ENCODE measurements around the gene TUBA4B. TPM values are rescaled to one million over a fixed set of nuclear protein-coding genes. Genes with fewer than 3 reads are reported as not detected.

Gene TUBA4B
- total RNA-seq, 2 experiments from 2014 or later, result not detected

DNA sequence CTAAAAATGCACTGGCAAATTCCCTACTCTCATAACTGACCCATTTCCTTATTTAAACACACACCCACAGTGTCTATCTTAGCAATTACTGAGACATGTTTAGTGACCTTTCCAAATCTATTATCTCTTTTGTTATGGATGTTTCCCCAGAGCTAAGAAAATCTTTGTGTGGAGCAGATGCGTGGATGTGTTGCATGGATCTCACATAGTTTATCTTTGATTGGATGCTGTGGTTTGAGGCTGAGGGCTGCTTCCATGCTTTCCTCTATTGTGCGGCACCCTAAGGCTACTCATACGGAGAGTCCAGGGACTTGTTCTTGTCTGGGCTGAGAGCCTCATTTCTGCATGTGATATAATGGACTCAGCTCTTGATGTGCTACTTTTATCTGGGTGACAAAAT is 18.7 kb upstream of the TUBA4B start:
- no TSS peak for BruUV-seq (replicated peaks)
- ChIA-PET CTCF (ENCODE audit: unreplicated experiment) (no interaction called here), POLR2A (interaction anchor here (1.2 to 6.0 kb wide), 2 partner anchors 11 to 14 kb away, joined by 3 to 28 read pairs; partner anchors contain the start of genes GLB1L and STK16)
- no peak overlapping the region for H3K27ac ChIP-seq (ENCODE audit: low read depth, low read length, poor library complexity, severe bottlenecking)
- H3K4me1 ChIP-seq (ENCODE audit: insufficient read depth, low read length, poor library complexity, severe bottlenecking), result peaks cover 8% of the 10 kb centered on the region
- no peak for DNase-seq (ENCODE audit: low spot score)
- H2AFZ ChIP-seq (ENCODE audit: low read length), result no peak overlapping the region
- intact Hi-C loops (cut with micrococcal nuclease; ENCODE audit: unreplicated experiment), result no loop called here
- H3K4me3 ChIP-seq (ENCODE audit: low read depth, low read length, poor library complexity, severe bottlenecking), result no peak overlapping the region
- no peak overlapping the region for H3K4me2 ChIP-seq (ENCODE audit: low read length)
- H3K9me3 ChIP-seq (ENCODE audit: low read length), result no peaks in the 10 kb centered on the region
- peaks cover 78% of the 10 kb centered on the region for H3K36me3 ChIP-seq (ENCODE audit: insufficient read depth, low read length)
- H3K79me2 ChIP-seq (ENCODE audit: insufficient read depth, low read depth, low read length), result peaks cover 19% of the 10 kb centered on the region; the same call in 1 of the 2 replicates
- H3K9me2 ChIP-seq (ENCODE audit: insufficient read depth, low read length), result no peaks in the 10 kb centered on the region
- no peaks in the 10 kb centered on the region for H4K20me1 ChIP-seq (ENCODE audit: insufficient read depth, low read length)
- TF ChIP-seq, protein P1, sequence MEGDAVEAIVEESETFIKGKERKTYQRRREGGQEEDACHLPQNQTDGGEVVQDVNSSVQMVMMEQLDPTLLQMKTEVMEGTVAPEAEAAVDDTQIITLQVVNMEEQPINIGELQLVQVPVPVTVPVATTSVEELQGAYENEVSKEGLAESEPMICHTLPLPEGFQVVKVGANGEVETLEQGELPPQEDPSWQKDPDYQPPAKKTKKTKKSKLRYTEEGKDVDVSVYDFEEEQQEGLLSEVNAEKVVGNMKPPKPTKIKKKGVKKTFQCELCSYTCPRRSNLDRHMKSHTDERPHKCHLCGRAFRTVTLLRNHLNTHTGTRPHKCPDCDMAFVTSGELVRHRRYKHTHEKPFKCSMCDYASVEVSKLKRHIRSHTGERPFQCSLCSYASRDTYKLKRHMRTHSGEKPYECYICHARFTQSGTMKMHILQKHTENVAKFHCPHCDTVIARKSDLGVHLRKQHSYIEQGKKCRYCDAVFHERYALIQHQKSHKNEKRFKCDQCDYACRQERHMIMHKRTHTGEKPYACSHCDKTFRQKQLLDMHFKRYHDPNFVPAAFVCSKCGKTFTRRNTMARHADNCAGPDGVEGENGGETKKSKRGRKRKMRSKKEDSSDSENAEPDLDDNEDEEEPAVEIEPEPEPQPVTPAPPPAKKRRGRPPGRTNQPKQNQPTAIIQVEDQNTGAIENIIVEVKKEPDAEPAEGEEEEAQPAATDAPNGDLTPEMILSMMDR (conservative IDR thresholded peaks at IDR 0.05; ENCODE audit: low read length), result no peak
- TF ChIP-seq EZH2phosphoT487 (IDR thresholded peaks at IDR 0.05; ENCODE audit: borderline replicate concordance, low read depth, low read length), result no peak

DNA sequence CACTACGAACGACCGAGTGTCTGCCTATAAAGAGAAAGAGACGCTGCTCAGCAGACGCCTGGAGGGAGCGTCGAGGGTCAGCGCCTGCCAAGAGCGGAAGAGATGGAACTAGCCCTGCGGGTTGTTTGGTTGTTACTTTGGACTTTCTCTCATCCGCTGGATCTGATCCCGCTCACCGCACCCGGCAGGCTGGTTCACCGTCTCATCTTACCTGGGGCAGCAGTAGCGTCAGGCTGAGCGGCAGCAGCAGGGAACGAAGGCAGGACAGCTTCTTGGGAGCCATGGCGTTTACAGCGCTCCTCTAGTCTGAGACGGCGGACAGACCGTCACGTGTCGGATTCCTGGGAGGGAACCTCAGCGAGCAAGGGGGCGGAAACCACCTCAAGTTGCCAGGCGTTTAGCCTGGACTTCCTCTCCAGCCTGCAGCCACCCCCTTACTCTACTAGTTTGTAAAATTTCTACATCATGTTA is 9.7 kb upstream of the TUBA4B start:
- ChIA-PET CTCF (ENCODE audit: unreplicated experiment) (no interaction called here), POLR2A (no interaction called here)
- no peak for DNase-seq (ENCODE audit: low spot score)
- H3K79me2 ChIP-seq (ENCODE audit: insufficient read depth, low read depth, low read length), result peaks cover 25% of the 10 kb centered on the region; the same call in 1 of the 2 replicates
- no TSS peak for BruUV-seq (replicated peaks)
- no peak overlapping the region for H2AFZ ChIP-seq (ENCODE audit: low read length)
- peaks cover 34% of the 10 kb centered on the region for H3K4me1 ChIP-seq (ENCODE audit: insufficient read depth, low read length, poor library complexity, severe bottlenecking)
- TF ChIP-seq, protein P1 (conservative IDR thresholded peaks at IDR 0.05; ENCODE audit: low read length), result no peak
- TF ChIP-seq EZH2phosphoT487 (IDR thresholded peaks at IDR 0.05; ENCODE audit: borderline replicate concordance, low read depth, low read length), result no peak
- no peaks in the 10 kb centered on the region for H3K9me3 ChIP-seq (ENCODE audit: low read length)
- H3K9me2 ChIP-seq (ENCODE audit: insufficient read depth, low read length), result no peaks in the 10 kb centered on the region
- no peaks in the 10 kb centered on the region for H4K20me1 ChIP-seq (ENCODE audit: insufficient read depth, low read length)
- peaks cover 30% of the 10 kb centered on the region for H3K36me3 ChIP-seq (ENCODE audit: insufficient read depth, low read length)
- H3K27ac ChIP-seq (ENCODE audit: low read depth, low read length, poor library complexity, severe bottlenecking), result no peak overlapping the region
- no peak overlapping the region for H3K4me2 ChIP-seq (ENCODE audit: low read length)
- intact Hi-C loops (cut with micrococcal nuclease; ENCODE audit: unreplicated experiment), result no loop called here
- H3K4me3 ChIP-seq (ENCODE audit: low read depth, low read length, poor library complexity, severe bottlenecking), result no peak overlapping the region

DNA sequence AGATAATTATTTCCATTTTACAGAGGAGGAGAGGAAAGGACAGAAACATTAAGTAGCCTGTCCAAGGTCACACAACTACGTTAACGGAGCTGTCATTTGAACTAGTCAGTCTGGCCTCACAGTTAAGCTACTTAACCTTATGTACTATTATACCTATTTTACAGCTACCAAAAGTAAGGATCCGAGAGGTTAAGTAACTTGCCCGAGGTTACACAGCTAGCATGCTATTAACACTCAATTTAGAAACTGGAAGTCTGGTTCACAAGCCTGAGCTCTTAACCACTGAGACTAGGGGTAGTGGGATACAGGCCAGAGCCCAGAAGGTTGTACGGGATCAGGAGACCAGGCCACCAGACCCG is 8.3 kb upstream of the TUBA4B start:
- H2AFZ ChIP-seq (ENCODE audit: low read length), result peak overlapping the region; percentile 75; the same call in 1 of the 2 replicates
- H3K4me1 ChIP-seq (ENCODE audit: insufficient read depth, low read length, poor library complexity, severe bottlenecking), result peaks cover 48% of the 10 kb centered on the region
- H4K20me1 ChIP-seq (ENCODE audit: insufficient read depth, low read length), result no peaks in the 10 kb centered on the region
- CTCF ChIA-PET (ENCODE audit: unreplicated experiment), result interaction anchor here (0.9 kb wide), 1 partner anchor 50 kb away, joined by 3 read pairs; no protein-coding TSS in a partner anchor
- peak overlapping the region; percentile 93 for H3K4me2 ChIP-seq (ENCODE audit: low read length)
- intact Hi-C loops (cut with micrococcal nuclease; ENCODE audit: unreplicated experiment), result loop anchor here (1.0 kb wide), 1 partner anchor 37 kb away; no protein-coding TSS in a partner anchor
- H3K9me3 ChIP-seq (ENCODE audit: low read length), result no peaks in the 10 kb centered on the region
- POLR2A ChIA-PET, result interaction anchor here (1.0 to 2.7 kb wide), 8 partner anchors 8 to 68 kb away, joined by 4 to 28 read pairs (median 8); partner anchors contain the start of genes ANKZF1, ATG9A, CNPPD1 and DNAJB2
- H3K79me2 ChIP-seq (ENCODE audit: insufficient read depth, low read depth, low read length), result peaks cover 31% of the 10 kb centered on the region; the same call in 1 of the 2 replicates
- DNase-seq (ENCODE audit: low spot score), result no peak
- peaks cover 27% of the 10 kb centered on the region for H3K36me3 ChIP-seq (ENCODE audit: insufficient read depth, low read length)
- H3K9me2 ChIP-seq (ENCODE audit: insufficient read depth, low read length), result no peaks in the 10 kb centered on the region
- BruUV-seq (replicated peaks), result no TSS peak
- H3K4me3 ChIP-seq (ENCODE audit: low read depth, low read length, poor library complexity, severe bottlenecking), result peak overlapping the region; percentile 84
- H3K27ac ChIP-seq (ENCODE audit: low read depth, low read length, poor library complexity, severe bottlenecking), result peak overlapping the region; percentile 96
- TF ChIP-seq EZH2phosphoT487 (IDR thresholded peaks at IDR 0.05; ENCODE audit: borderline replicate concordance, low read depth, low read length), result no peak
- TF ChIP-seq, protein P1 (conservative IDR thresholded peaks at IDR 0.05; ENCODE audit: low read length), result no peak
